GM18870 (cell line): ENCODE data around the gene LRRC55.
"Not testable (repeated sequence)": the region's sequence is repeated elsewhere in the genome, so short reads cannot be mapped to it uniquely, and the experiment has no call there.

Source experiments
- ATAC-seq: cut with Tn5 transposase; IDR thresholded peaks from one replicate; pipeline ENCODE4 v1.9.1; 2021; ENCODE audit warnings: moderate library complexity; ENCODE audit not compliant: unreplicated experiment

The LRRC55 gene

DNA sequence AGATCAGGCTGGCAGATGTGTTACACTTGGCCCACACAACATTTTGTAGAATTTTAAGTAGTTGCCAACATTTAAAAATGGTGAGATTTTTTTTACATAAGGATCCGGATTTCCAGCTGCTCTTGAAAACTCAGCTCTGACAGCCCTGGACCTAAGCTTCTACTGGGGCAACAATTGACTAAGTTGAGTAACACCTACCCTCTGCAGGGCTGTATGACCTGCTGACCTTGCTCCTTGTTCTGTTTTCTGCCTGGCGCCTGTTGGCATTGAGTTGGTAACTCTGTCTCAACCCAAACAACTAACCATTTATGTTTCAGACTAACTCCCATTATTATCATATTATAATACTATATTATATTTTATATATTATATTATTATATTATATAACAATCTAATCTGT is 21.1 kb upstream of the LRRC55 start:
- no peak for ATAC-seq

DNA sequence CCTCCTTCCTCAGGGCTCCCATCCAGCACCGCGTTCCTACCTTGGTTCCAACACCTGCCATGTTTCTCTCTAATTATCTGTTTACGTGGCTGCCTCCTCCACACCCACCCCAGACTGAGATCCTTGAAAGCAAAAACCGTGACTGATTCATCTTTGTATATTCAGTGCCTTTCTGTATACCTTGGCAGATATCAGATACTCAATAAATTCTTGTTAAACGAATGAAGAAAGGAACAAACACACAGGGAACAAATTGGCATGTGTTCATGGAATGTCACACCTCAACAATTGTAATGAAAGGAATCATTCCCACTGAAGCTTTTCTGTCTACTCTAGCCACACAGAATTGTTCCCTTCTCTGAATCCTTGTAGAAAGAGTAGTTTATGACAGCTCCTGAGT is 20.4 kb upstream of the LRRC55 start:
- ATAC-seq, result no peak

DNA sequence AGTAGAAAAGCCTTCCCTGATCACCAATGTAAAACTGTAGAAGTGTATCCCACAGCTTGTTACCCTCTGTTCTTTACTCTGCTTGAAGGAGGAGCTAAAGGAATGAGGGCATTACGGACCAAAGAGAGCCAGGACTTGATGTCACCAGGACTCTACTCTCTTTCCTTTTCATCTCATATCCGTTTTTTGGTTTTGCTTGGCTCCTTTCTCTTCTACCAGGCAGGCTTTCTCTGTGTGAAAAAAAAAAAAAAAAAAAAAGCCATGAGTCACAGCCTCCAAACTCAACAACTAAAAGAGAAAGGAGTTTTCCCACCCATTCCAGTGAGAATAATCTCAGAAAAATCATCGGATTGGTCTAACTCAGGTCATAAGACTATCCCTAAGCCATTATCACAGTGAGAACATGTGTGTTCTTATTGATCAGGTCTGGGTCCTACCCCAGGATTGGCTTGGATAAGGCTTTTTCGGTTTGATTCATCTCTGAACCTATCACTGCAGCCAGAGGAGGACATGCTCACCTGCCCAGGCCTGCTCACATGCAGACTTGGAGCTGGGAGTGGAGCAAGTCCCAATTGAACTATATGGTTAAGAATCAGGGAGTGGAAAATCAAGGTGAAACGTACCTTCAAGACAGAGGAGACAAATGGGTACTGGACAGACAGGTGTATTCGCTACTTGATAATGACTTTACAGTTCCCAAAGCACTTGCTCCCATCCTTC is 19.4 kb upstream of the LRRC55 start:
- ATAC-seq, result no peak

DNA sequence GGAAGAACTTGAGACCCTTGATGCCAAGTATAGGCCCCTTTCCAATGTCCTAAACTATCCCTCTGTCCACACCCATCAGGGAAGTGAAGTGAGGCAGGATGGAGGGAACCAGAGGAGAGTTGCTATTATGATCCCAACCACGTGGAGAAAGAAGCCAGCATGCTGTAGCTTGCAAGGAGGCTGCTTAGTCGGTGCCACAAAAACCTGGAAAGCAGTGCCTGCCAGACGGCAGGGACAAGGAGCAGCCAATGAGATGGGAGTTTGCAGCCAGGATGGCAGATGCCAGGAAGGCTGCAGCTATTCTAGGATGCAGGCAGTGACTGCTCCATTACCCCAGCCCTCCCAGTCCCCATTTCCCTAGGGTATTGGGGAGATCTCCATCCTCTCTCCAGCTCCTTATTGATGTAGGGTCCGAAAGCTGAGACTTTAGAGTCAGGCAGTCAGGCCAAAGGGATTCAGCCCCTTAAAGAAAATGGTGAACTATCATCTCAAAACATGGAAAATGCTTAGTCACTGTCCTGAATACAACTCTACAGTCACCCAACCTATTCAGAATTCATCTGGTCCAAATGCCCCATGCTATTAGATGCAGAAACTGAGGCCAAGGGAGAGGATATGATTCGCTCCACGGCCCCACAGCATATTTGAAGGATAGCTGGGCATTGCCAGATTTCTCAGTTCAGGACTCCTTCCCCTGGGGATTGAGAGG is 18.4 kb upstream of the LRRC55 start:
- no peak for ATAC-seq

DNA sequence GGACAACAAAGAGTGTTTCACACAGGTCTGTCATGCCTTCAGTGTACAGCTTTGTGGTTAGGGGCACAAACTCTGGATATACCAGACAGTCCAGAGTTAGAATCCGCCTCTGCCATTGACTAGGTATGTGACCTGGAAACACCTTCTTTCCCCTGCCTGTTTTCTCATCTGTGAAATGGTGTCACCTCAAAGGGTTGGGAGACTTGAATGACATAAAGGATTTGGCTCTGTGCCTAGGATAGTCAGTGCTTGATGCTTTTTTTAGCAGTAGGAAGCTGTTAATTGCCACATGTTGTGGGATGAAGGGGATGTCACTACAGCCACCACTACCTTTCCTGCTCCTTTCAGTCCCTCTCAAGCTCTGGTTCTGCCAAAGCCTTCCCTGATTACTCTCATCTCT is 17.4 kb upstream of the LRRC55 start:
- no peak for ATAC-seq

DNA sequence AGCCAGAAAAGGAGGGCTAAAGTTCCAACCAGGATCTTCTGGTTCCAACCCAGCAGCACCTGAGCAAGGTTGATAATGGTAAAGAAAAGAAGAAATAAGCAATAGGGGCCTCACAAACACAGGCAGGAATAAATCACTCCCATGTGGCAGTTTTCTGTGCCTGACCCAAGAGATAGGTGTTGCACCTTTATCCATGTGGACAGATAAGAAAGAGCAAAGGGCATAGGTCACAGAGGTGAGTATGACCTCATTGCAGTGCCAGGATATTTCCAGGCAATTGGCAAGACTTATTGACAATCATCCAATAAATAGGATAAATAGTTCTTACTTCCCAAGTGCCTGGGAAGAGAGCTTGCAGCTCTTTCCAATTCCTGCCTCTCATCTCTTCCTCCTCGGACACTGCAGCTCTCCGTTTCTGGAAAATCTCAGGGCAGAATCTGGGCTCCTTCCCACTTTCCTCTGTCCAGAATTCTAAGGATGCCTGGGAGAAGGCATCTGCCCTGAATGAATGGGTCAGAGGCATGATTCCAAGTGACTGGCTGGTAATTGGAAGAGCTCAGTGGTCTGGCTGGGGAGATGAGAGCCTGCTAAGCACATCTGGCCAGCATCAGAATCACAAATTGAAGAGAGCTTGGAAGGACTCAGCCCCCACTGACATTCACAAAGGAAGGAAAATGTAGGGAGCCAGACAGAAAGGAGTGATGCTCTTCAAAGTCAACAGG is 14.5 kb upstream of the LRRC55 start:
- no peak for ATAC-seq

DNA sequence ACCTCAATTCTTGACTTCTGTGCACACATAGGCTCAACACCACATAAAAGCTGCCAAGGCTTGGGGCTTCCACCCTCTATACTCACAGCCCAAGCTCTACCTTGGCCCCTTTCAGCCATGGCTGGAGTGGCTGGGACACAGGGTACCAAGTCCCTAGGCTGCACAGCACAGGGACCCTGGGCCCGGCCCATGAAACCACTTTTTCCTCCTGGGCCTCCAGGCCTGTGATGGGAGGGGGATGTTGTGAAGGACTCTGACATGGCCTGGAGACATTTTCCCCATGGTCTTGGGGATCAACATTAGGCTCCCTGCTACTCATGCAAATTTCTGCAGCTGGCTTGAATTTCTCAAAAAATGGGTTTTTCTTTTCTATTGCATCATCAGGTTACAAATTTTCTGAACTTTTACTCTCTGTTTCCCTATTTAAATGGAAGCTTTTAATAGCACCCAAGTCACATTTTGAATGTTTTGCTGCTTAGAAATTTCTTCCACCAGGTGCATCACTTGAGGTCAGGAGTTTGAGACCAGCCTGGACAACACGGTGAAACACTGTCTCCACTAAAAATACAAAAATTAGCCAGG is 11.9 kb upstream of the LRRC55 start:
- ATAC-seq, result not testable (repeated sequence)

DNA sequence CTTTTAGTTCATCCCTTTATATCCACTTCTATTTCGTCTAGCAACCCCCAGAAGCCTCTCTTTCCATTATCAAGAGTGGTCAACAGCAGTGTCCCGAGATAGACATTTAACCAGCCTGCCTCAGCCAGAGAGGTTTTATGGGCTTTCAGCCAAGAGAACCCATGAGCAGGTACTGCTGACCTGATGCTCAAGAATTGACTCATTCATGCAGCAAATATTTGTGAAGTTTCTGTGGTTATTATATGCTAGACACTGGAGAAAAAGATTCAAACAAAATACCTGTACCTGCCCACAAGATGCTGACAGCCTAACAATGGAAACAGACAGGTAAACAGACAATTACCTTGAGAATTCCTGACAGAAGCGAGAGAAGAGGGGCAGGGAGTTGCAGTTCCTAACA is 9.7 kb upstream of the LRRC55 start:
- no peak for ATAC-seq

DNA sequence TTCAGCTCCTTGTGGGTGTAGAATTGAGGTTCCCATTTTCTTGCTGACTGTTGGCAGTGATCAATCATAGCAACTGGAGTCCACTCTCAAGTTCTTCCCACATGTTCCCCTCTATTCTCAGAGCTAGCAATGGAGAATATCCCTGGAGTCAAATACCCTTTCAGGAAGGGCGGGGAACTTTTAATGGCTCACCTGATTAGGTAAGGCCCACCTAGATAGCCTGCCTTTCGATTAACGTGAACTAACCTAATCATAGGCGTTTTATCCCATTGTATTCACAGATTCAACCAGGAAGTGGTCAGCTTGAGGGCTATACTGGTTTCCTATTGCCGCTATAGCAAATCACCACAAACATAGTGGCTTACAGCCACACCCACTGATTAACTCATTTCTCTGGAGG is 7.1 kb upstream of the LRRC55 start:
- ATAC-seq, result no peak

DNA sequence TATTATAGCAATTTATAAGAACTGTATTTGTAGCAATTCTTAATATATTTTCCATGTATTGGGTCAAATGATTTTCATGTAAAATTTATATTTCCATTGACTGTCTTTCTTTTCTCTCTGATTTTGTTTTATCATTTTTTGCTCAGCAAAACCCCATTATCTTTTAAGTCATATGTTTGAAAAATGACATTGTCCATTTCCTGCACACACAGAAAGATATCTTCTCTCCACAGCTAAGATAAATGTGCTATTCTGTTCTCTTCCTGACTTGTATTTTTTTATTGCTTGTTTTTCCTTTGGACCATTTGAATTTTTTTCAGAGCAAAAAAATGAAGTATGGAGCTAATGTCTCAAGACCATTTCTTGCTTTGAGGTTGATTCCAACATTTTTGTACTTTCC is 6.3 kb upstream of the LRRC55 start:
- no peak for ATAC-seq

DNA sequence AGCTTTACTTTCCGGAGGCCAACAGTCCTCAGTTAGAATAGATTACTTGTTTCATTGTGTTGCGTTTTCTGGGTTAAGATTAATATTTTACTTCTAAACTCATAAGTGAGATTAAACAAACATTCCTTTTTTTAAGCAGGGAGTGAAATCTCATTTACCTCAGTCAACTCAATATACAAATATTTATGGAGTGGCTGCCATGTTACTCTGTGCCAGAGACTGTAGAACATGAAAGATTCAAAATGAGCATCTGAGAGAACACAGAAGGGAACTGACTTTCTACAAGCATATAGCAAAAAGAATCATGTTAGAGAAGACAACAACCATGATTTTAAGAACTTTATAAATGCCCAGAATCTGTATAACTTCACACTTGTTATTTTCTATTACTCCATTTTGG is 3.4 kb upstream of the LRRC55 start:
- no peak for ATAC-seq

DNA sequence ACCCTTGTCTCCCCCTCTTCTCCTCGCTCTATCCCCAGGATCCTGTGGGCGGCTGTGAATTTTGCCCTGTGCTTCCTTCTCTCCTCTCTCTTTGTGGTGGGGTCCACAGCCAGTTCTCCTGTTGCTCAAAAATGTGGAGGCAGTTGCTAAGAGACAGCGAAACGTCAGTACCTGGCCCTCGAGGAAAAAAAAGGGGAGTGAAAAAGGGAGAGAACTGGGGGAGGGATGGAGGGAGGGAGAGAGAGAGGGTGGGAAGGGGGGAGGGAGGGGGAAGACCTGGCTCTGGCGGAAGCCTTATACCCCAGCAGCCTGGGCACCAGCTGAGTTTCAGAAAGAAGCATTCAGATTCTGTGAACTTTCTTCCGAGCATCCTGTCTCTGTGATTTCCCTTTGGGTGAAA is 2.1 kb upstream of the LRRC55 start:
- ATAC-seq, result no peak

DNA sequence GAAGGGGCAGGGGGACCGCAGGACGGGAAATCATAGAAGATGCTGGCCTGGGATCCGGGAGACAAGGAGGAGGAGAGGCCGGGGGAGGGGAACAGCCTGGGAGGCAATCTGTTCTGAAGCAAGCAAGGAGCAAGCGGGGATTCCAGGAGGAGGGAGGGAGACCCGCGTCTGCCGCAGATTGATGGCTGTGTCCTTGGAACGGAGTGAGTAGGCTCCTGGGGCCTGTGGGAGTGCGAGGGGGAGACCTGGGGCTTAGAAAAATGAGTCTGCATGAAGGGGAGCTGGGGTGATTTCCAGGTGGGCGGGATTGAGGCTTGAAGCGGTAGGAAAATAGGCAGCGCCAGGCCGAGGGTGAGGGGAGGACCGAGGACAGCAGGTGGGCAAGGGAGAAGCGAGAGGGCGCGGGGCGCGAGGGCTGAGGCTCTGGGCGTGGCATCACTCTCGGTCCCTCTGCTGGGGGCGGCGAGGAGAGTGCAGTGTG is 1.6 kb upstream of the LRRC55 start:
- ATAC-seq, result no peak

DNA sequence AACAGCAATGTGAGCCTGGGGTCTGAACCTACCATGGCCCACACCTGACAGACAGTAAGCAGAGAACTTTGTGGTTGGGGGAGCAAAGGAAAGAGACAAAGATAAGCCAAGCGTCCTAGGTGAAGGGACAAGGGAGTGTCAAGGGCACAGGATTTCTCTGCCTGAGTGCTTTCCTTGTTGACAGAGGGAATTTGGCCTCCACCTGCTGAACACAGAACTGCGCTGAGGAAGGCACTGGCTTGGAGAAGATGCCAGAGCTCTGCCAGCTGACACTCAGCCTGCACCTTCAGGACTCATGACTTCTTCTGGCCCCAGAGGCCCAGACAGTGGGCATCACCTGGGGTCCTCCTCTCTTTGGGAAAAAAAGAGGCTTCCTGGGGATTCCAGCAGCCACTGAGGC is 789 bp upstream of the LRRC55 start:
- no peak for ATAC-seq

DNA sequence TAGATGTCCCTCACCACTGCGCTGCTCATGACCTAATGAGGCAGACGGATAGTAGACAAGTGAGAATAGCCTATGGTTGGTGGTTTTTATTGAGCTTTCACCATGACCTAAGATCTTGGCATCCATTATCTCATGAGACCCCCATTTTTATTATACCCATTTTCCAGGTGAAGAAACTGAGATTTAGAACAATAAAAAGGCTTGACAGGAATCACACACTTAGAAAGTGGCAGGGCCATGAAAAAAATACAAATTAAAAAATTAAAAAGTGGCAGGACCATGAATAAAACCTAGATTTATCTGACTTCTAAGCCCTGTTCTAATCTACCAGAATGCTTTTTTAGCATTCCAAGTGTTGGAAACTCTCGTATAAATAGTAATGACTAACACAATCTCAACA is 1.1 kb downstream of the LRRC55 start:
- ATAC-seq, result no peak

DNA sequence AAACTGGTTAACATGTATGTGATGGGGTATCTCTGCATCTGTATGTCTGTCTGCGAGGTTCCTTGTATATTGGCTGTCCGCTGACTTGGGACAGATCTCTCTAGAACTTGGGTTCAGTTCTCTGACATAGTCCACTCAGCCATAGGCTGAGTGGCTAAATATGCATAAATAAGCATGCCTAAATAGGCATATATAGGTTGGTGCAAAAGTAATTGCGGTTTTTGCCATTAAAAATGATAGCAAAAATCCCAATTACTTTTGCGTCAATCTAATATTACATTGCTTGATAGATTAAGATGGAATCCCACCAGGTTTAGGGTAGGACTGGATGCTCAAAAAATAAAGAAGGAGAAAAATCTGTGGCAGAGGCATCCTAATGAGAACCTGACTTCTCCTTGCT is 8.8 kb downstream of the LRRC55 start:
- no peak for ATAC-seq

DNA sequence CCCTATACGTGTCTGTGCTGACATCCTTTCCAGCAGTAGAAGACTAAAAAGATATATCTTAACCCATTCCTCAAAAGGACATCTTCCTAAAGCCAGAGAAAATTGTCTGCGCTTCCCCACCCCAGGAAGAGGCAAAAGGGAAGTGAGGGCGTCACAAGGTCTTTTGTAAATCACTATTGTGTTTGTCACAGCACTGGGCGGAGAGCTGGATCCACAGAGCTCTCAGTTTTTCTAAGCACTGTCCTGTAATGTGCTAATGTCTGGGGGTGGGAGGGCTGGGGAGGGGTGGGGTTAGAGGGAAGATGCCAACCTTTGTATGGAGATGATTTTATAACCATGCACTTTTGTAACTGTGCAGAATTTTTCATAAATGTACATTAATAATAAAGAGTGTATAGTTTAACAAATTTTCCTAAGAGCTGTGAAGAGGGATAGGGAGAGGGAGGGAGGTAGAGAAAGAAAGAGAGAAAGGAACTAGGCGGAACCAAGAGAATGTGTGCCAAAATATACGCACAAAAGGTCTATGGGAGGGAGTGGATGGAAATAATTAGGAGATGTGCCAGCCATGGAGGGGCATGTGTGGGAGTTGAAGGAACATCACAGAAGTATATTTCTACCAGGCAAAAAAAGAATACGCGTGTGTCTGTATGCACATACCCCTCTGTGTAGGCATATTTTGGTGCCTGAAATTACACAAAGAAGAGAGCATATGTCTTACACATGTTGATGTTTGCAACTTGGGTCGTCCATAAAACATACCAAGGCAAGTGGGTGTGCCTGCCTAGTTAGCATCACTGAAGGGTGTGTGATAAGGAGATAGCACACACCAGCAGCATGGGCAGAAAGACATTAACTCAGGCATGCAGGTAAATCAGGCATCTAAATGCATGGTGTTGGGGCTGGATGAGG is 9.8 kb downstream of the LRRC55 start:
- no peak for ATAC-seq

DNA sequence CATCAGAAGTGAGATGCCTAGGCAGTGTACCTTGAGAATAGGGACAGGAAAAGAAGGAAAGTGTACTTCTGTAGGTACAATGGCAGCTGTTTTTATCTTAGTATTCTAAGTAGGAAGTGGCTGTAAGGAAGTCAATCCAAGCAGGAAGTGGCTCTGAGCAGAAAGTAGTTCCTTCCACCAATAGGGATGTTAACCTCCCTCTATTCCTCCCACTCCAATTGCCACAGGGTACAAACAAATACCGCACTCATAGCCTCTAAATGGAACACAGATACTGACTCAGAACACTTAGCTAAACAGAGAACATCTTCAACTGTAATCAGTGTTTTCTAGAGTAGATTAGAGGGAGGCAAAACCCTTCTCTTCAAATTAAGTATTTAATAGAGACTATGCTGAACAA is 10.6 kb downstream of the LRRC55 start:
- no peak for ATAC-seq

DNA sequence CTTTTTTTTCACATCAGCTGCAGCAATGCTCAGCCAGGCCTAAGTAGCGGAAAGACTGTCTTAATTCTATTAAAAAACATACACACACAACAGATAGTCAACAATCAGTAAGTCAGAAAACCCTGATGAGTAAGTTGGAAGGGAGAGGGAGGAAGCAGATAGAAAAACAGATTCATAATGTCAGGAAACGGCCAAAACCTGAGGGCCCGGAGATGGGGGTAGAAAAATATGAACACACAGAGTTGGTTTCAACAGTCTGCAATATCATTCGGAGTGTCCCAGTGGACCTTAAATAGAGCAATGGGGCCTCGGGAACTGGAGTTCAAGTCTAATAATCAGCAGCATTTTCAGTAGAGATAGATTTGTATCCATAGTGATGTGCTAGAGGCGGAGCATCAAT is 14.8 kb downstream of the LRRC55 start:
- no peak for ATAC-seq

DNA sequence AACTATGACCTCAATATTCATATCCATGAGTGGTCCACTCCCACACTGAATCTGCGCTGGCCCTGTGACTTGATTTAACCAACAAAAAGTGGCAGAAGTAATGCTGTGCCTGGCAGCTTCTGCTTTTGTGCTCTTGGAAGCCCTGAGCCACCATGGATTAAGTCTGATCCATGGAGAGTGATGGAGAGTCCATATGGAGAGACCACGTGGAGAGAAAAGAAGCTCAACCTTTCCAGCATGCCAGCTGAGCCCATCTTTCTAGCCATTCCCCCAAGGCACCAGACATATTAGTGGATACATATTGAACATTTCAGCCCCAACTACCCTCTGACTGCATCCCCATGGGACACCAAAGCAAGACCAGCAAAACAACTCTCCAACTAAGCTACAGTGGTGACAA is 16.0 kb downstream of the LRRC55 start:
- no peak for ATAC-seq

DNA sequence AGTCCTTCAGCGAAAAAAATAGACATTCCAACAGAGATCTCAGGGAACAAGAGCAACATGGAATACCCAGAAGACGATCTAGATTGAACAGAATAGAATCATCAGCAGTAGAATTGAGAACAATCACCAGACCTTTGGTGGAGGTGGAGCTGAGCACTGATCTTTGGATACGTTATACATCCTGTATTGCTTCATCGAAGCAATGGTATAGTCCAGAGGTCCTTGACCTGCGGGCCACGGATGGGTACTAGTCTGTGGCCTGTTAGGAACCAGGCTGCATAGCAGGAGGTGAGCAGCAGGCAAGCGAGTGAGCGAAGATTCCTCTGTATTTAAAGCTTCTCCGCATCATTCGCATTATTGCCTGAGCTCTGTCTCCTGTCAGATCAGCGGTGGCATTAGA is 17.6 kb downstream of the LRRC55 start:
- no peak for ATAC-seq
